K562 (cell line): Measurements from ENCODE around the gene EHMT2. TPM values are rescaled to one million over a fixed set of nuclear protein-coding genes. Genes with fewer than 3 reads are reported as not detected.

Experiments
- ATAC-seq: fragments of 200-7000 bp; cut with Tn5 transposase; 3 replicates; pipeline ENCODE4 v1.9.1; 2020; ENCODE audit warnings: moderate library complexity
- BruUV-seq: library from RNA; stranded (reverse); fragments of 400-500 nt; replicated peaks from 2 replicates; lab custom pipeline; 2021; lab: Mats Ljungman, UMichigan
- CTCF ChIA-PET: fragments of 300-600 bp; formaldehyde crosslinking; extraction: SDS; loops from one replicate; lab custom pipeline; 2021; ENCODE audit warnings: low intra/inter-chr PET ratio; lab: Yijun Ruan, JAX
- POLR2A ChIA-PET: fragments of 300-600, 350-650 bp; sonication (Branson Sonifier 250); formaldehyde crosslinking; extraction: SDS; loops from one replicate; lab custom pipeline; 2021; ENCODE audit warnings: antibody characterized with exemption, inconsistent platforms; lab: Yijun Ruan, JAX
- DNase-seq, 4 experiments: peaks; one replicate each; pipeline versions ENCODE4 v3.0.0 to v3.0.0-alpha.2; 2011 to 2018; ENCODE audit warnings: low spot score in 3 of 4, mixed read lengths in 3 of 4; ENCODE audit errors: extremely low read depth in 1 of 4
- FAIRE-seq: peaks from 2 replicates; lab custom pipeline; 2011; peaks lifted over from hg19 to GRCh38; lab: Jason Lieb, UNC
- H2AFZ ChIP-seq: 2 replicates; pipeline ENCODE4 v1.6.0; 2011; ENCODE audit warnings: low read depth, low read length, control low read depth, inconsistent platforms
- H3K27ac ChIP-seq: fragments of 200-600 bp; 3 replicates; pipeline ENCODE4 v1.8.0; 2011; ENCODE audit warnings: low read depth, mild to moderate bottlenecking, control low read depth, inconsistent platforms, low read length, moderate library complexity, mixed read lengths; ENCODE audit errors: extremely low read depth
- H3K27me3 ChIP-seq, 2 experiments: fragments of 300-600 bp in 1 of 2; 2 replicates in 1 of 2; 3 replicates in 1 of 2; pipeline versions ENCODE4 v1.6.0 to v1.8.0; 2011; ENCODE audit warnings: inconsistent platforms in 2 of 2, low read length in 2 of 2, mild to moderate bottlenecking in 1 of 2, mixed read lengths in 1 of 2, moderate library complexity in 1 of 2; ENCODE audit not compliant: control insufficient read depth in 2 of 2, insufficient read depth in 2 of 2
- H3K36me3 ChIP-seq: fragments of 300-600 bp; 3 replicates; pipeline ENCODE4 v1.8.0; 2011; ENCODE audit warnings: mild to moderate bottlenecking, low read length, inconsistent platforms; ENCODE audit not compliant: control insufficient read depth, insufficient read depth
- H3K4me1 ChIP-seq, 2 experiments: fragments of 200-600 bp in 1 of 2; replicated peaks in 1 of 2; 2 replicates in 1 of 2; 3 replicates in 1 of 2; pipeline versions ENCODE4 v1.5.1 to v1.8.0; 2011; ENCODE audit warnings: inconsistent platforms in 2 of 2, low read length in 2 of 2, mild to moderate bottlenecking in 1 of 2, mixed read lengths in 1 of 2, moderate library complexity in 1 of 2; ENCODE audit not compliant: control insufficient read depth in 2 of 2, insufficient read depth in 2 of 2
- H3K4me2 ChIP-seq: 2 replicates; pipeline ENCODE4 v1.6.1; 2011; ENCODE audit warnings: low read length, control low read depth, inconsistent platforms, mixed read lengths; ENCODE audit not compliant: insufficient read depth
- H3K4me3 ChIP-seq: fragments of 200-600 bp; sonication (generic), shearing (Covaris generic); 2 replicates; pipeline ENCODE4 v1.5.1; 2016; ENCODE audit warnings: control low read depth, inconsistent platforms
- H3K79me2 ChIP-seq: fragments of 200-600 bp; 3 replicates; pipeline ENCODE4 v1.8.0; 2011; ENCODE audit warnings: low read length, inconsistent platforms; ENCODE audit not compliant: control insufficient read depth, insufficient read depth
- H3K9ac ChIP-seq, 2 experiments: 2 replicates each; pipeline versions ENCODE4 v1.6.0 to v1.6.1; 2011; ENCODE audit warnings: low read depth in 2 of 2, low read length in 2 of 2, control low read depth in 1 of 2, inconsistent platforms in 1 of 2, mild to moderate bottlenecking in 1 of 2, mixed read lengths in 1 of 2; ENCODE audit not compliant: insufficient read depth in 1 of 2
- H3K9me1 ChIP-seq: one replicate; pipeline ENCODE4 v1.6.0; 2011; ENCODE audit warnings: inconsistent platforms, mild to moderate bottlenecking, low read length, moderate library complexity; ENCODE audit not compliant: control insufficient read depth, insufficient read depth
- H3K9me3 ChIP-seq: replicated peaks from 2 replicates; pipeline ENCODE4 v1.5.1; 2011; ENCODE audit warnings: low read depth, low read length, inconsistent platforms; ENCODE audit not compliant: control insufficient read depth, insufficient read depth
- H4K20me1 ChIP-seq: replicated peaks from 2 replicates; pipeline ENCODE4 v1.6.1; 2011; ENCODE audit warnings: low read length, inconsistent platforms, mixed read lengths; ENCODE audit not compliant: control insufficient read depth, insufficient read depth
- ARID3A ChIP-seq: IDR thresholded peaks from 2 replicates; pipeline ENCODE4 v1.6.1; 2012; ENCODE audit warnings: low read depth, low read length, improper control_type of control experiment, borderline replicate concordance
- BCOR ChIP-seq: fragments of 450-650 bp; IDR thresholded peaks from 2 replicates; pipeline ENCODE4 v1.6.1; 2016
- EHMT2 ChIP-seq: fragments of 450-650 bp; IDR thresholded peaks from 2 replicates; pipeline ENCODE4 v1.6.1; 2018; ENCODE audit warnings: antibody characterized with exemption
- FOXA1 ChIP-seq: fragments of 450-650 bp; IDR thresholded peaks from 2 replicates; pipeline ENCODE4 v1.6.1; 2016; ENCODE audit warnings: mild to moderate bottlenecking, borderline replicate concordance
- HBP1 ChIP-seq: fragments of 450-650 bp; formaldehyde crosslinking; IDR thresholded peaks from 2 replicates; pipeline ENCODE4 v1.4.0; 2022; ENCODE audit warnings: missing genetic modification characterization
- HEY1 ChIP-seq: fragments of 250-450 bp; sonication (Bioruptor Pico); IDR thresholded peaks from 2 replicates; pipeline ENCODE4 v1.5.0; 2020; ENCODE audit warnings: mild to moderate bottlenecking, moderate library complexity, borderline replicate concordance
- MBD2 ChIP-seq: sonication (generic); IDR thresholded peaks from 2 replicates; pipeline ENCODE4 v1.6.1; 2016; ENCODE audit warnings: low read depth, borderline replicate concordance
- POLR2AphosphoS5 ChIP-seq: IDR thresholded peaks from 2 replicates; pipeline ENCODE4 v1.6.1; 2011; ENCODE audit warnings: mild to moderate bottlenecking, low read depth, low read length, moderate library complexity; ENCODE audit not compliant: control insufficient read depth, insufficient read depth
- SAP30 ChIP-seq: fragments of 200-600 bp; sonication (generic); IDR thresholded peaks from 2 replicates; pipeline ENCODE4 v1.6.1; 2012; ENCODE audit warnings: borderline replicate concordance, low read depth, mild to moderate bottlenecking, moderate library complexity, low read length, control low read depth, inconsistent platforms; ENCODE audit not compliant: insufficient read depth, poor library complexity, severe bottlenecking
- SIRT6 ChIP-seq: IDR thresholded peaks from one replicate; pipeline ENCODE4 v1.6.1; 2012; ENCODE audit warnings: low read depth, mild to moderate bottlenecking, control low read depth, inconsistent platforms, low read length, moderate library complexity
- SMARCE1 ChIP-seq: fragments of 450-650 bp; IDR thresholded peaks from 2 replicates; pipeline ENCODE4 v1.7.1; 2016; ENCODE audit warnings: mild to moderate bottlenecking
- SOX6 ChIP-seq: fragments of 450-650 bp; IDR thresholded peaks from 2 replicates; pipeline ENCODE4 v1.6.1; 2014; ENCODE audit warnings: mild to moderate bottlenecking
- SUPT5H ChIP-seq: fragments of 450-650 bp; IDR thresholded peaks from 2 replicates; pipeline ENCODE4 v1.6.1; 2016
- TBL1XR1 ChIP-seq, 2 experiments: IDR thresholded peaks; 2 replicates each; pipeline ENCODE4 v1.6.1; 2012; ENCODE audit warnings: improper control_type of control experiment in 2 of 2, low read length in 2 of 2, mild to moderate bottlenecking in 1 of 2
- ZBTB33 ChIP-seq: sonication (generic); formaldehyde crosslinking; IDR thresholded peaks from 2 replicates; pipeline ENCODE4 v1.8.1; 2023; ENCODE audit warnings: mild to moderate bottlenecking, missing genetic modification reagents
- ZNF717 ChIP-seq: fragments of 250-450 bp; sonication (Bioruptor Pico); IDR thresholded peaks from 2 replicates; pipeline ENCODE4 v1.5.0; 2021
- ZNF77 ChIP-seq: fragments of 250-450 bp; sonication (Bioruptor Pico); IDR thresholded peaks from 2 replicates; pipeline ENCODE4 v1.5.0; 2020
- ZNF79 ChIP-seq: fragments of 250-450 bp; sonication (Bioruptor Pico); IDR thresholded peaks from 2 replicates; pipeline ENCODE4 v1.4.0; 2020; ENCODE audit warnings: low read depth, mild to moderate bottlenecking, moderate library complexity
- WGBS: fragments of 100-300 bp; shearing (Covaris generic); methylation state at CpG from one replicate; pipeline ENCODE4 v1.1.6; 2016; ENCODE audit warnings: low coverage, mixed read lengths; ENCODE audit not compliant: insufficient coverage; ENCODE audit errors: missing lambda C conversion rate; 5-methylcytosine and 5-hydroxymethylcytosine counted together
- in situ Hi-C: fragments of 300-500 bp; cut with MboI; formaldehyde crosslinking; loops from 4 replicates; pipeline ENCODE4 v1.15.0; 2018; ENCODE audit warnings: inconsistent platforms, mixed read lengths
- intact Hi-C: fragments of 100-400 bp; cut with micrococcal nuclease; formaldehyde crosslinking; loops from 2 replicates; pipeline ENCODE4 v1.14.2; 2022
- polyA plus RNA-seq, 8 experiments: library from polyadenylated mRNA; depleted of rRNA in 4 of 8; stranded (reverse) in 5 of 8; unstranded in 3 of 8; fragments of >200 nt; fragmentation: Nextera tagmentation in 2 of 8; fragmentation: Illumina TruSeq in 1 of 8; extraction: Ambion mirVana in 2 of 8; extraction: Trizol in 1 of 8; gene quantifications; 2 replicates each; pipeline versions ENCODE4 v1.2.1 to v1.2.3, GENCODE V29; 2011 to 2014; ENCODE audit warnings: inconsistent platforms in 1 of 8, missing spikeins in 1 of 8
- total RNA-seq, 7 experiments: library from RNA; depleted of rRNA in 6 of 7; stranded (reverse); fragments of >200 nt in 6 of 7; fragmentation: Illumina TruSeq in 2 of 7; extraction: Trizol in 2 of 7; gene quantifications; 2 replicates each; pipeline versions ENCODE4 v1.2.1 to v1.2.3, GENCODE V29; 2011 to 2021; ENCODE audit warnings: low replicate concordance in 1 of 7

Gene EHMT2
- total and polyA plus RNA-seq, 9 of the 15 experiments (the other 6 are each of a cell fraction or from before 2014, with no cell fraction given) = 2.1 to 63.8 (median 38.5) TPM

GRCh38 chr6:31839779-31840126, 57.7 kb downstream of the EHMT2 start (continued):
- TF ChIP-seq SIRT6 = peak; percentile 24
- peak; percentile 29; the same call in 1 of the 2 replicates for TF ChIP-seq ZNF77
- TF ChIP-seq POLR2AphosphoS5 = peak; percentile 12; the same call in 1 of the 2 replicates
- TF ChIP-seq HEY1 (CRISPR knock-in tag) = 0 out of 2 replicates have a peak, but pooled peaks have one; percentile 4
- 0 out of 4 replicates have a peak, but pooled peaks of 1 of the 2 experiments have one; percentile 15 for TF ChIP-seq TBL1XR1 (IDR thresholded peaks at IDR 0.05; ENCODE audit: low read length in 2 of 2)
- TF ChIP-seq HBP1 (CRISPR knock-in tag) = peak; percentile 73; the same call in 1 of the 2 replicates
- TF ChIP-seq MBD2 = 0 out of 2 replicates have a peak, but pooled peaks have one; percentile 5

GRCh38 chr6:31838968-31839367, 58.5 kb downstream of the EHMT2 start:
- CTCF ChIA-PET = no interaction called here
- Histone ChIP-seq H3K4me3 (peak overlapping the region; percentile 85; the same call in 1 of the 2 replicates), H3K9me3 (no peaks in the 10 kb centered on the region; the same call in 1 of the 2 replicates), H4K20me1 (peaks cover 30% of the 10 kb centered on the region), H3K36me3 (peaks cover 60% of the 10 kb centered on the region), H3K9me1 (no peaks in the 10 kb centered on the region), H3K79me2 (peaks cover 51% of the 10 kb centered on the region), H3K4me1 (peaks cover 21 to 36% of the 10 kb centered on the region in 2 experiments), H3K27ac (peak overlapping the region; percentile 24; the same call in 1 of the 3 replicates), H3K4me2 (peak overlapping the region; percentile 94), H3K27me3 (no peaks in the 10 kb centered on the region), H3K9ac (peak overlapping the region; percentile 21 to 74; a peak in 3 of 4 replicates), H2AFZ (no peak overlapping the region)
- ATAC-seq (no peak), DNase-seq (no peak), FAIRE-seq (no peak)
- intact Hi-C loops = no loop called here
- BruUV-seq = TSS peak; percentile 1
- POLR2A ChIA-PET = interaction anchor here (0.6 to 15.7 kb wide), 20 partner anchors 3 to 258 kb away, joined by 3 to 229 read pairs (median 6); partner anchors contain the start of genes ABHD16A, APOM, BAG6 and C6orf47
- in situ Hi-C loops = no loop called here
- WGBS = 87% methylated on average over 3 of the region's 3 CpGs
- TF ChIP-seq EHMT2 = no peak
- TF ChIP-seq ARID3A = no peak
- TF ChIP-seq SOX6 = no peak
- no peak for TF ChIP-seq BCOR
- 0 out of 2 replicates have a peak, but pooled peaks have one; percentile 15 for TF ChIP-seq SUPT5H
- peak; percentile 62; the same call in 1 of the 2 replicates for TF ChIP-seq POLR2AphosphoS5
- TF ChIP-seq ZNF717 (CRISPR knock-in tag) = no peak
- TF ChIP-seq ZNF79 (CRISPR knock-in tag) = no peak
- TF ChIP-seq SAP30 = no peak
- no peak for TF ChIP-seq FOXA1
- TF ChIP-seq SMARCE1 = no peak
- peak; percentile 89 for TF ChIP-seq ZBTB33 (CRISPR knock-in tag)
